ENCODE measurements around the gene NCAN. TPM values are rescaled to one million over a fixed set of nuclear protein-coding genes. Genes with fewer than 3 reads are reported as not detected.

The NCAN gene
- total and polyA plus RNA-seq, 9 of the 15 experiments (the other 6 are each of a cell fraction or from before 2014, with no cell fraction given) = 0.04 TPM; not detected in 8

DNA sequence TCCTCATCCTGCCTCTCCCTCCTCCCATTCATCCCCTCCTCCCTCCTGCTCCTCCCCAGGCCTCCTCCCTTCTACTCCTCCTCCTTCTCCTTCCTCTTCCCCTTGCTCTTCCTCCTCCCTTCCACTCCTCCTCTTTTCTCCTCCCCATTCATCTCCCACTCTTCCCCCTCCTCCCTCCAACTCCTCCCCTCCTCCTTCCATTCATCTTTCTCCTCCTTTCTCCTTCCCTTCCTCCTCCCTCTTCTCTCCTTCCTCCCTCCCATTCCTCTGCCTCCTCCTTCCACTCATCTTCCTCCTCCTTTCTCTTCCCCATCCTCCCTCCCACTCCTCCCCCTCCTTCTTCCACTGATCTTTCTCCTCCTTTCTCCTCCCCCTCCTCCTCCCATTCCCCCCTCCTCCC, 27.9 kb downstream of the NCAN start:
- Histone ChIP-seq H3K4me3 (no peak overlapping the region), H3K36me3 (ENCODE audit: control insufficient read depth, insufficient read depth, low read length) (no peaks in the 10 kb centered on the region), H3K4me1 (replicated peaks in 1 of 2; ENCODE audit: control insufficient read depth in 2 of 2, insufficient read depth in 2 of 2, low read length in 2 of 2) (peaks cover 0 to 4% of the 10 kb centered on the region in 2 experiments; a peak in 2 of 5 replicates), H3K4me2 (ENCODE audit: insufficient read depth, low read length) (no peak overlapping the region), H3K9me1 (ENCODE audit: control insufficient read depth, insufficient read depth, low read length) (no peaks in the 10 kb centered on the region), H3K9me3 (replicated peaks; ENCODE audit: control insufficient read depth, insufficient read depth, low read depth, low read length) (peaks cover 1% of the 10 kb centered on the region), H3K9ac (ENCODE audit: insufficient read depth in 1 of 2, low read depth in 2 of 2, low read length in 2 of 2) (no peak overlapping the region), H2AFZ (ENCODE audit: low read depth, low read length) (no peak overlapping the region), H3K79me2 (ENCODE audit: control insufficient read depth, insufficient read depth, low read length) (no peaks in the 10 kb centered on the region), H4K20me1 (replicated peaks; ENCODE audit: control insufficient read depth, insufficient read depth, low read length) (no peaks in the 10 kb centered on the region), H3K27ac (ENCODE audit: extremely low read depth, low read depth, low read length) (no peak overlapping the region), H3K27me3 (ENCODE audit: control insufficient read depth in 2 of 2, insufficient read depth in 2 of 2, low read length in 2 of 2) (peaks cover 6 to 13% of the 10 kb centered on the region in 2 experiments; a peak in 3 of 5 replicates)
- BruUV-seq (replicated peaks) = no TSS peak
- POLR2A ChIA-PET = no interaction called here
- no peak for ATAC-seq
- no peak for FAIRE-seq
- CTCF ChIA-PET (ENCODE audit: low intra/inter-chr PET ratio) = no interaction called here
- TF ChIP-seq ZNF263 (CRISPR knock-in tag; IDR thresholded peaks at IDR 0.05; ENCODE audit: borderline replicate concordance) (peak; percentile 91), POLR2H (tag; IDR thresholded peaks at IDR 0.05; ENCODE audit: low read depth) (no peak), ZNF717 (CRISPR knock-in tag; IDR thresholded peaks at IDR 0.05) (no peak)
- TF ChIP-seq, protein P1, sequence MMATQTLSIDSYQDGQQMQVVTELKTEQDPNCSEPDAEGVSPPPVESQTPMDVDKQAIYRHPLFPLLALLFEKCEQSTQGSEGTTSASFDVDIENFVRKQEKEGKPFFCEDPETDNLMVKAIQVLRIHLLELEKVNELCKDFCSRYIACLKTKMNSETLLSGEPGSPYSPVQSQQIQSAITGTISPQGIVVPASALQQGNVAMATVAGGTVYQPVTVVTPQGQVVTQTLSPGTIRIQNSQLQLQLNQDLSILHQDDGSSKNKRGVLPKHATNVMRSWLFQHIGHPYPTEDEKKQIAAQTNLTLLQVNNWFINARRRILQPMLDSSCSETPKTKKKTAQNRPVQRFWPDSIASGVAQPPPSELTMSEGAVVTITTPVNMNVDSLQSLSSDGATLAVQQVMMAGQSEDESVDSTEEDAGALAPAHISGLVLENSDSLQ (IDR thresholded peaks at IDR 0.05) = peak; percentile 39; the same call in 1 of the 2 replicates
- in situ Hi-C loops (cut with MboI) = no loop called here
- intact Hi-C loops (cut with micrococcal nuclease) = no loop called here
- DNase-seq (ENCODE audit: extremely low read depth in 1 of 4, low spot score in 3 of 4) = no peak

DNA sequence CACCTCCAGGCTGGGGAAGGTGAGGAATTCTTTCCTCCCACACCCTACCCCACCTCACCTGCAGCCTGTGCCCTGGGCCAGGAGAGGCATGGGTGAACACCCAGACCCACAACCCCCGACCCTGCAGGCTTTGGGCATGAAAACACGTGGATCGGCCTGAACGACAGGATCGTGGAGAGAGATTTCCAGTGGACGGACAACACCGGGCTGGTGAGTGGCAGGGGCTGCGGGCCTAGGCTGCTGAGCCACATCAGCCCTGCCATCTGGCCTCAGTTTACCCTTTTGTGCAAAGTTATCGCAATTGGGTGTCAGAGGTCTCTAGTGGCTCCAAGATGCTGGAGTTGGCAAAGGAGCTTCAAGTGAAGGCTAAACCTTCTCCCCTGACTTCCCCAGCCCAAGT, 28.7 kb downstream of the NCAN start:
- Histone ChIP-seq H2AFZ (ENCODE audit: low read depth, low read length) (no peak overlapping the region), H3K9ac (ENCODE audit: insufficient read depth in 1 of 2, low read depth in 2 of 2, low read length in 2 of 2) (peak overlapping the region in 1 of 2 experiments; percentile 68; a peak in 2 of 4 replicates), H3K4me2 (ENCODE audit: insufficient read depth, low read length) (no peak overlapping the region), H3K9me3 (replicated peaks; ENCODE audit: control insufficient read depth, insufficient read depth, low read depth, low read length) (no peaks in the 10 kb centered on the region), H4K20me1 (replicated peaks; ENCODE audit: control insufficient read depth, insufficient read depth, low read length) (no peaks in the 10 kb centered on the region), H3K27me3 (ENCODE audit: control insufficient read depth in 2 of 2, insufficient read depth in 2 of 2, low read length in 2 of 2) (peaks cover 7 to 21% of the 10 kb centered on the region in 2 experiments; a peak in 3 of 5 replicates), H3K79me2 (ENCODE audit: control insufficient read depth, insufficient read depth, low read length) (no peaks in the 10 kb centered on the region), H3K36me3 (ENCODE audit: control insufficient read depth, insufficient read depth, low read length) (no peaks in the 10 kb centered on the region), H3K4me1 (replicated peaks in 1 of 2; ENCODE audit: control insufficient read depth in 2 of 2, insufficient read depth in 2 of 2, low read length in 2 of 2) (peaks cover 0 to 4% of the 10 kb centered on the region in 2 experiments; a peak in 2 of 5 replicates), H3K27ac (ENCODE audit: extremely low read depth, low read depth, low read length) (no peak overlapping the region), H3K4me3 (no peak overlapping the region), H3K9me1 (ENCODE audit: control insufficient read depth, insufficient read depth, low read length) (no peaks in the 10 kb centered on the region)
- POLR2A ChIA-PET = interaction anchor here (0.9 kb wide), 1 partner anchor 12 kb away, joined by 3 read pairs; no protein-coding TSS in a partner anchor
- 10% methylated on average over 9 of the region's 9 CpGs for WGBS (ENCODE audit: insufficient coverage, low coverage, missing lambda C conversion rate)
- no TSS peak for BruUV-seq (replicated peaks)
- intact Hi-C loops (cut with micrococcal nuclease) (no loop called here), in situ Hi-C loops (cut with MboI) (no loop called here)
- no peak for DNase-seq (ENCODE audit: extremely low read depth in 1 of 4, low spot score in 3 of 4)
- CTCF ChIA-PET (ENCODE audit: low intra/inter-chr PET ratio) = no interaction called here
- no peak for FAIRE-seq
- no peak for ATAC-seq
- TF ChIP-seq, protein P2, sequence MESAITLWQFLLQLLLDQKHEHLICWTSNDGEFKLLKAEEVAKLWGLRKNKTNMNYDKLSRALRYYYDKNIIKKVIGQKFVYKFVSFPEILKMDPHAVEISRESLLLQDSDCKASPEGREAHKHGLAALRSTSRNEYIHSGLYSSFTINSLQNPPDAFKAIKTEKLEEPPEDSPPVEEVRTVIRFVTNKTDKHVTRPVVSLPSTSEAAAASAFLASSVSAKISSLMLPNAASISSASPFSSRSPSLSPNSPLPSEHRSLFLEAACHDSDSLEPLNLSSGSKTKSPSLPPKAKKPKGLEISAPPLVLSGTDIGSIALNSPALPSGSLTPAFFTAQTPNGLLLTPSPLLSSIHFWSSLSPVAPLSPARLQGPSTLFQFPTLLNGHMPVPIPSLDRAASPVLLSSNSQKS (CRISPR knock-in tag; IDR thresholded peaks at IDR 0.05) = no peak
- TF ChIP-seq TEAD4 (IDR thresholded peaks at IDR 0.05; ENCODE audit: low read length) (no peak), TEAD4 (CRISPR knock-in tag; IDR thresholded peaks at IDR 0.05; ENCODE audit: borderline replicate concordance) (no peak), POLR2H (tag; IDR thresholded peaks at IDR 0.05; ENCODE audit: low read depth) (no peak), FOXJ3 (CRISPR knock-in tag; IDR thresholded peaks at IDR 0.05) (no peak), CXXC5 (CRISPR knock-in tag; IDR thresholded peaks at IDR 0.05) (no peak), RBM22 (IDR thresholded peaks at IDR 0.05; ENCODE audit: low read depth, low read length, poor library complexity, severe bottlenecking) (no peak), NCOA6 (IDR thresholded peaks at IDR 0.05) (no peak), RCOR1 (IDR thresholded peaks at IDR 0.05; ENCODE audit: borderline replicate concordance in 1 of 2, low read depth in 2 of 2, low read length in 2 of 2) (no peak), BRD4 (IDR thresholded peaks at IDR 0.05) (no peak), ZEB2 (IDR thresholded peaks at IDR 0.05) (no peak), TEAD1 (CRISPR knock-in tag; IDR thresholded peaks at IDR 0.05) (no peak)

All from K562 (cell line).